CD4-positive, alpha-beta T cell treated with Interleukin-17A for 4 hours (primary cell): ENCODE measurements around the gene ZNF106.

Experiments
- DNase-seq: peaks from one replicate; pipeline ENCODE4 v3.0.0-alpha.2; 2020; ENCODE audit warnings: mixed read lengths

Gene ZNF106

DNA sequence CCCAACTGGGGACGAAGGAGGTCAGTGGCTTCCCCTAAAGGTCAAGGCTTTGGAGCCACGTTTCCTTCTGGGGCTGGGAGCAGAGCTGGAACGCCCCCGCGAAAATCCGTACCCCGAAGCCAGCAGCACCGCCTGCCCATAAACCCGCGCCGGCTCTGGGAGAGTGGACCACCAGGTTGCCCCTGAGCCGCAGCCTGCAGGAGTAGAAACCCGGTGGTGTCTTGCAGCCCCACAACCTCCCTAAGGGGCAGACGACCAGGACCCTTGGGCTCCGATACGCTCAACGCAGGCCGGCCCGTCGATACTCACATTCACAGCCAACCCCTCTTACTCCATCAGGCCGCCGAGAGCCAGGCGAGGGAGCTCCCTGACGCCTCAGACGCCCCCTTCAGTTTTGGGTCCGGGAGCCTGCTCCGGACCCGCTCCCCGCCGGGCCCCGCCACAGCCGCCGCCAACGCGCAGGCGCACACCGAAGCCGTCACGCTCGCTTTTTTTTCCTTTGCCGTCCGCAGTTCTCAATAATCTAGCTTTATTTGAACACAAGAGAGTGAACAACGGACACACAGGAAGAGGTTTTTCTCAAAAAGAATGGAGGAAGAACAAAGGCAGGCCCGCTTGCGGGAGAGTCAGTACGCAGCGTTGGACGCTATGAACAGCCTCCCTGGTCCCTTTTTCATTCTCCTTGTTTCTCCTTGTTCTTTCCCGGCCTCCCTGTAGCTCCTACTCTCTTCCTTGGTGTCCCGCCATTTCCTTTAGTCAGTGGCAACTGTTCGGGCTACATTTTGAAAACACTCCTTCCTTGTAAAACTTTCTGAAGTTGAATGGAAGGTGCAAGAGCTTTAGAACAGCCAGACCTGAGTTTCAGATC is at the start of gene ZNF106:
TSS of gene ZNF106 (minus strand) at position 471 of the 868 bp plus-strand sequence. CDS start 18,852 bp downstream, outside the sequence.
- DNase-seq = peak; percentile 88

DNA sequence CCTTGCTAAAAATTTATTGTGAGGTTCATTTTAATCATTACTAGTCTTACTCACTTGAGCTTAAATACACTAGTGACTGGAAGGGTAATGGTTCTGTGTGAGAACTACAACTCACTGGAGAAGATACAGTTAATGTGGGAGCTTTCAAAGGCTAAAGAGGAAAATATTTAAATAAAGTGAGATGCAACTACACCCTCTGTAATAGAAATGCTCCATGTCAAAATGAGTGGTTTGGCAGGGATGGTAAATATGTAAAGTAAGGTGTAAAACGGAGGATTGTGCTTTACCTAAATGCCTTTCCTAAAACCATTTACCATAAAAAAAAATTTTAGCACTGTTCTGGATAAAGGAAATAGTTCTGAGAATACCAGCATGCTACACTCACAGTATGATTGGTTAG is 42.3 kb upstream of the ZNF106 start:
- no peak for DNase-seq

DNA sequence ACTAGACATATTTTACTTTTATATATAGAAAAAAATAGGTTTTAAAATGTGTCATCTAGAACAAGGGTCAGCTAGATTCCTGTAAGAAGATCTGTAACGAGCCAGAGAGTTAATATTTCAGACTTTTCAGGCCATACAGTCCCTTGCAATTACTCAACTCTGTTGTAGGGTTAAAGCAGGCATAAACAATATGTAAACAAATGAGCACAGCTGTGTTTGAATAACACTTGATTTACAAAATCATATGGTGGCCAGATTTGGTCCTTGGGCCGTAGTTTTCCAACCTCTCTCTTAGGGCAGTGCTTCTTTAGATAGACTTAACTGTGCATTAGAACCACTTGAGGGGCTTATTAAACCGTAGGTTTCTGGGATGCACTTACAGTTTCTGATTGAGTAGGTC is 38.0 kb upstream of the ZNF106 start:
- no peak for DNase-seq

DNA sequence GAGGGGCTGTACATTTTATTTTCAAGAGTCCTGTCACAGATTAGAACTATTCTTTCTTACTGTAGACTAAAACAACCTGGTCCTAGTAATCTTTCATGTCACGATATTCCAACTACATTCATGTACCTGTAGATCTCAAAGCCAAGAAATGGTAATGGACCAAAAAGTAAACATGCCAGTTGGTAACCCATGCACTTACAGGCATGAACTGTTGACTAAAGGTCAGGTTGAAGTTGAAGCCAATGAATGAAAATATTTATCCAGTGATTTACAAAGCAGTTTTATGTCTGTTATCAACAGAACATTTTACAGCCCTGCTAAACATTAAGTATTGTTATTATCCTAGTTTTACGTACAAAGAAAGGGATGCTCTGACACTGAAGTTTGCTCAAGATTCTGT is 32.4 kb upstream of the ZNF106 start:
- no peak for DNase-seq

DNA sequence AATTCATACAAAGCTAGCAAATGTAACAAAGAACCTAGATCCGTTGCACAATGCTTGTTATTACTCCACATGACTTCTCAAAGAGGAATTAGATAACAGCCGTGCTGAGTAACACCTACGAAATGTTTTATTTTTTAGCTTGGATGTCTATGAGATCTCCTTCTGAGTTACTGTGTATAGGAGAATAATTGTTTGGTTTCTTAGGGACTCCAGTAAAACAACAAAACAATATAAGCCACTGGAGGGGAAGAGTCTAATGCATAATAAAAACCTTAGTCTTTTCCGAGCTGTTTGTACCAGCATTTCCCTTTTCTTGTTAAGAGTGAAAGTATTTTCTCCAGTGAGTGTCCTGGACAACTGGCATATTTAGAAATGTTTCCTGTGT is 20.1 kb upstream of the ZNF106 start:
- no peak for DNase-seq

DNA sequence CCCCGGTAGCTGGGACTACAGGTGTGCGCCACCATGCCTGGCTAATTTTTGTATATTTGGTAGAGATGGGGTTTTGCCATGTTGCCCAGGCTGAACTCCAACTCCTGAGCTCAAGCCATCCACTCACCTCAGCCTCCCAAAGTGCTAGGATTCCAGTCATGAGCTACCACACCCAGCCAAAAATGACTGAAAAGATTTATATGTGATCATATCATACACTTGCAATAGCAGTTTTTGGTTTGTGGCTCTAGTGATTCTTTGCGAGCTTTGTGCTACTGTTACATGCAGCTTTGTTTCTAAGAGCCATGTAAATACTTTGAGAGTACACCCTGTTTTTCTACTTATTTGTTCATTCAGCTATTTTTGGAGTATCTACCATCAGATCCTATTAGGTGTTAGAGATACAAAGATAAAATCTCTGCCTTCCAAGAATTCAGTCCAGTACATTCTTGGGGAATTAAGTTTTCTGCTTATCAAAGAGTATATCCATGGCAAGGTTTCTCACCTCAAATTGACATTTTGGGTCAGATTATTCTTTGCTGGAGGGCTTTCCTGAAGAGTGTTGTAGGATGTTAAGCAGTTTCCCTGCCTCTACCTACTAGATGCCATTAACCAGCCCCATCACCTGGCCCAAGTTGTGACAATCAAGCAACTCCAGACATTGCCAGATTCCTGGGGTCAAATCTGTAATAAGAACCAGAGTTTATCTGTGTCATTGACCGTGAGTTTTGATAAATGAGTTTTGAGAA is 19.5 kb upstream of the ZNF106 start:
- no peak for DNase-seq

DNA sequence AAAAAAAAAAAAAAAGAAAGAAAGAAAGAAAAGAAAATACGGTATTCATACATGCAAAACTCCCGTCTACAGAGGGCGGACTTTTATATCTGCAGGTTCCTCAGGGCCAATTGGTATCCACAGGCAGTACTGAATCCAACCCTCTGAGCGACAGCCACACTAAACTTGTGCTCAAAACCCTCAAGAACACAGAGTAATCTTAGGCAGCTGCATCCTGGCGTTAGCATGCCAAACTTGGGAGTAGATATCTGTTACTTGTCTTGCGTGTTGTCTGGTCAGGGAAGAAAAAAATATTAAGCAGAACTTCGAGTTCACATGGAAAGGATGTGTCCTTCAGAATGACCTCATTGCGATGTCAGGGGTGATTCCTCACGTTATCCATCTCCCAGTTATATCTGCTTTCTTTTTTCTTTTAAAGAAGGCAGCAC is 17.3 kb upstream of the ZNF106 start:
- DNase-seq = no peak

DNA sequence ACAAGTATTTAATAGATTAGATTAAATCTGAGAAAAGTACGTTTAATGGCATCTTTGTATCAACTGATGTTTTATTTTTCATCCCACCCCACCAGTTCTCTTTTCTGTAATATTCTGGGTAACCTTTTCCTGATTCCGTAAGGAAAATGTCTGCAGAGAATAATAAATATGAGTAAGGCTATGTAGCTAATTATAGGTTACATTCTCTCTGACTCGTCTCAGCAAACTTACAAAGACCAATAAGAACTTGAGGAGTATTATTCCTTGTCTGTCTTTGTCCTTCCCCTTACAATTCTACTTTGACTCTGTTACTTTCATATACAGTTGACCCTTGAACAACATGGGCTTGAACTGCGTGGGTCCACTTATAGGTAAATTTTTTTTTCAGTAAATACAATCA is 16.6 kb upstream of the ZNF106 start:
- DNase-seq = no peak

DNA sequence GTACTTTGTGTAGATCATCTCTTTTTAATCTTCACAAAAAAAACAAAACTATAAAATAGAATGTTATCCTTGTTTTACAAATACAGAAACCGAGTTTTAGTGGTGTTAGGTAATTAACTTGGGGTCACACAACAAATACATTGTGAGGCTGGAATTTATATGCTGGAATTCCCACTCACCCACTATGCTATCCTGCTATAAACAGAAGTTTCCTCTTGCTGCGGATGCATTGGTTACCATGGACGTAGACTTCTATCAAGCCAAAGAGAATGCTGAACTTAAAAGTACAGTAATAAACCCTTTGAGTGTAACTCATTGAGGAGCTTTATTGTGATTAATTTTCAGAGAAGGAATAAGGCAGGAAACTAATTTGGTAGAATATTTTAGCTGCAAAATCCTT is 13.7 kb upstream of the ZNF106 start:
- no peak for DNase-seq

DNA sequence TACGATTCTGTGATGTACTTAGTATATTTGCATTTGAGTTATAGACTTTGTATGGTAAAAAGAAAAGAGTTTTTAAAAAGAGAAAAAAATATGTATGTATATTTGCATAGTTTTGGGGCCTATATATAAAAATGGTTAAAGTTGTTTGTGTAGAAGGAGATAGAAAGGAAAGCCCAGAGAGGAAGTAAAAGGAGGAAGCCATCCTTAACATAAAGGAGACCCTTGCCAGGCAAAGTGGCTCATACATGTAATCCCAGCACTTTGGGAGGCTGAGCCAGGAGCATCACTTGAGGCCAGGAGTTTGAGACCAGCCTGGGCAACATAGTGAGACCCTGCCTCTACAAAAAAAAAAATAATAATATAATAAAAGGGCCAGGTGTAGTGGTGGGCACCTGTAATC is 12.9 kb upstream of the ZNF106 start:
- no peak for DNase-seq

DNA sequence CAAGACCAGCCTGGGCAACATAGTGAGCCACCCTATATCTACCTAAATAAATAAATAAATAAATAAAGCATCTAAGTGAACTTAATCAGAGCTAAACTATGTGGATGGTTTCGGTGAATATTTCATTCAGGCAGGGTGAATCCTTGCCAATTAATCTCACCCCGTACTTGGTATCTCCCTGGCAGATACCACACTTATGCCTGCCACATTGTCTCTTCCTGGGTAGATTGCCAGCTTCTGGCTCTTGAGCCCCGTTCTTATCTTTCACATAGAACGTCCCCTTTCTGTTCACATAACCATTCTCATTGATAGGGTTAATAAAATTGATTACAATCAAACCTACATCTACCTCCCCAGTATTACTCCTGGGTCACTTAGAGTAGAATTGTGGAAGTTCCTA is 11.5 kb upstream of the ZNF106 start:
- no peak for DNase-seq

DNA sequence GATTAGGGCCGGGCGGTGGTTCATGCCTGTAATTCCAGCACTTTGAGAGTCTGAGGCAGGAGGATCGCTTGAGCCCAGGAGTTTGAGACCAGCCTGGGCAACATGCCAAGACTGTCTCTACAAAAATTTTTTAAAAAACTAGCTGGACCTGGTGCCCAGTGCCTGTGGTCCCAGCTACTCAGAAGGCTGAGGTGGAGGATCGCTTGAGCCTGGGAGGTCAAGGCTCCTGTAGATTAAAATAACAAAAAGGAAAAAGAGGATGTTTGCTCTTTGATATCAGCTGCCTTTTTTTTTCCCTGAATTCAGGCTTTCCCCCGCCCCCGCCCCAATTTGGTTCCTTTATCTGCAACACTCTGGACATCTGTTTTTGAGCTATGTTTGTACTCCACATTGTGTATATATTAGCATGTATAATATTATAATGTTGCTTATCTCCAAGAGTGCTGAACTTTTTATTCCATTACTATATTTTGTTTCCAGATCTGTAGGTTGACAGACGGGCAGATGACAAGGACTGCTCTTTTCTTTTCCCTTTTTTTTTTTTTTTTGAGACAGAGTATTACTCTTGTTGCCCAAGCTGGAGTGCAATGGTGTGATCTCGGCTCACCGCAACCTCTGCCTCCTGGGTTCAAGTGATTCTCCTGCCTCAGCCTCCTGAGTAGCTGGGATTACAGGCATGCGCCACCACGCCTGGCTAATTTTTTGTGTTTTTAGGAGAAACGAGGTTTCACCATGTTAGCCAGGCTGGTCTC is 9.1 kb upstream of the ZNF106 start:
- no peak for DNase-seq

DNA sequence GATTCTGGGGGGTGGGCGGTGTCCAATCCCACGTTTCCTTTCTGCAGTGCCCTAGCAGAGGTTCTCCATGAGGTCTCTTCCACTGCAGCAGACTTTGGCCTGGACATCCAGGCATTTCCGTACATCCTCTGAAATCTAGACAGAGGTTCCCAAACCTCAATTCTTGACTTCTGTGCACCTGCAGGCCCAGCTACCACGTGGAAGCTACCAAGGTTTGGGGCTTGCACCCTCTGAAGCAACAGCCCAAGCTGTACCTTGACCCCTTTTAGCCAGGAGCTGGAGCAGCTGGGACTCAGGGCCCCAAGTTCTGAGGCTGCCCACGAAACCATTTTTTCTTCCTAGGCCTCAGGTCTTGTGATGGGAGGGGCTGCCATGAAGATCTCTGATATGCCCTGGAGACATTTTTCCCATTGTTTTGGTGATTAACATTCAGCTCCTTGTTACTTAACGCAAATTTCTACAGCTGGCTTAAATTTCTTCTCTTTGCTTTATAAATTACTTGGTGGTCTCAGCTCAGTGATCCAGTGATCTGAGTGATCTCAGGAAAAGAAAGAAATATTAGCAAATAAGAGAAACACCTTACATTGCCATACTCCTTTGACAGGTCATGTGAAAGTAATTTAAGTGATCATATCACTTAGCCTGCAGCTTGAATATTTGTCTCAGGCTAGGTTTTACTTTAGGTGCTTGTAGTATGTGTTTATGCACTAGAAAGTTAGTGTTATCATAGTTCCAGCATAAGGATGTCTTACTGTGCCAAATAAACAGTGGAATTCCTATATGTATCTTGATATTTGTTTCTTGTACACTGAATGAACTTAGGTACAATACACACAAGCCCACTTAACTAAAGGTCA is 7.5 kb upstream of the ZNF106 start:
- no peak for DNase-seq

DNA sequence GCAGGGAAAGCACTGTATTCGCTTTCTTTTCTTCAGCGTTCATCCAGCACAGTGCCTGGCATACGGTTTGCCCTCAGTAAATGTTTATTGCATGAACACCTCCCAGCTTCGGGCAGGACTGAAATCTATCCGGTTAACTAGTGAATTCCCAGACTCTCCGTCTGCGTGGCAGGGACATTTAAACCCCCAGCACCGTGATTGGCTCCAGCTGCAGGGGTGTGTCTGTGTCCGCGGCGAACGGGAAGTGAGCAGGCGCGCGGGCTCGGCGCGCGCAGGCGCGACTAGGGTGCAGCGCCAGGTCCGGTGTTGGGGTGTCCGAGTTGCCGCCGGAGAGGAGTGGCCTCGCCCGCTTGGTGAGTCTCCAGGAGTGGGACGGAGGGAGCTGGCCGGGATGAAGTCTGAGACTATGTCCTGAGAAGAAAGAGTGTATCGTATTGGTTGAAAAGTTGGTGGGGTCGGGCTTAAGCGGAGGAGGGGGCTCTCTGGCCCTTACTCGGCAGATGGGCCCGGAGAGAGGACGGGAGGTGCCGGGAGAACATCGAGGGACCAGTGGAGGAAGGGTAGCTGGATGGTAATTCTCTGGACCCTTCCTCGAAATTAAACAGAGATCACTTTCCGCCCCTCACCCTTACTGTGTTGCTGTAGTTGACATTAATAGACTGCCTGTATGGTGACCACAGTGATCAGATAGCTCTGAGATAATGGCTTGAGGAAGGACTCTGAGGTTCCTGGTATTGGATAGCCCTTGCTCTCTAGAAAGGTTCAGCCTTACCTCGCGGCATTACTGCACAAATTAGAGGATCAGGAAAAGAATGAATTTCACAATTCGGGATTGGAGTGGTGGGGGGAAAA is 4.6 kb upstream of the ZNF106 start, which contains the start of gene SNAP23:
TSS of gene SNAP23 (plus strand) at position 274 of the 852 bp plus-strand sequence. CDS start 16,213 bp downstream, outside the sequence.
- peak; percentile 82 for DNase-seq

DNA sequence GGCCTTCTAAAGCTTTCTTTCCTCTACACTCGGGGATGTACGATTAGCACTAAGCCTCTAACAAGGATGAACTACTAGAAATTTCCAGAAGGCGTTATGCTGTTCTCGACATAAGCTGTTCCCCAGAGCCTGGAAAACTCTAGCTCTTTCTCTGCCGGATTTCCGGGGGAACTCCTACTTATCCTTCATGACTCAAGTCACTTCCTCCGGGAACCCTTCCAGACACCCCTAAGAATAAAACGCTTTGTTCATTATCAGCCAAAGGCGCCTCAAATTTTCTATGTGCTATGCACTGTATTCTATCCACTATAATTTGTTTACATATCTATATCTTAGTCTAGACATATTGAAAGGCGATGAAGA is 4.0 kb upstream of the ZNF106 start:
- peak; percentile 13 for DNase-seq

DNA sequence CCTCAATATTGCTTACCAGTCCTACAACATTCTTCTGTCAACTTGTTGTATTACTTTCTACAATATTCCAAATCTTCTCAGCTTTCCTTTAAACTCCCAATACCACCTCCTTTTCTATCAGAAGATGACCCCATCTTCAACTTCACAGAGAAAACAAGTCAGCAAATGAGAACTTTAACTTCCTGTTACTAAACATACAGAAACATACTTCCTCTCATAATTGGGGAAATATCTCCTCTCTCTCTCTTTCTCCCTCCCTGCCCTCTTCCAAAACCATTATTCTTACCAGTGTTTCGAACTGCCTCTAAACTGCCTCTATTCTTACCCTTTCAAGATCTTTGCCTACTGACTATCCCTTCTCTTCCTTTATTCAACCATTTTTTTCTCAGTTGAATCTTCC is 2.7 kb upstream of the ZNF106 start:
- no peak for DNase-seq

DNA sequence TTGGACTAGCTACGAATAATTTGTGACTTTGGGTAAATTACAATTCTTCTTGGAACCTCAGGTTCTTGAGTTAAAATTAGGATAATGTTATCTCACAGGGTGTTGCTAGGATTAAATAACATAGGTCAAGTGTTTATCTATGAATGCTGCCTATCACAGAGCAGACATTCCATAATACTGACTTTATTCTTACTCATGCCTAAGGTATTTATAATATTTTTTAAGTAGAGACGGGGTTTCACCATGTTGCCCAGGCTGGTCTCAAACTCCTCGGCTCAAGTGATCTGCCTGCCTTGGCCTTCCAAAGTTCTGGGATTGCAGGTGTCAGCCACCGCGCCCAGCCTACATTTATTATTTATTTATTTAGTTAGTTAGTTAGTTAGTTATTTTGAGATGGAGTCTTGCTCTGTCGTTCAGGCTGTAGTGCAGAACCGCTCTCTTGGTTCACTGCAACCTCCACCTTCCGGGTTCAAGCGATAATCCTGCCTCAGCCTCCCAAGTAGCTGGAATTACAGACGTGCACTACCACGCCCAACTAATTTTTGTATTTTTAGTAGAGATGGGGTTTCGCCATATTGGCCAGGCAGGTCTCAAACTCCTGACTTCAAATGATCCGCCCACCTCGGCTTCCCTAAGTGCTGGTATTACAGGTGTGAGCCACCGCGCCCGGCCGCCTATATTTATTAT is 741 bp upstream of the ZNF106 start:
- no peak for DNase-seq

DNA sequence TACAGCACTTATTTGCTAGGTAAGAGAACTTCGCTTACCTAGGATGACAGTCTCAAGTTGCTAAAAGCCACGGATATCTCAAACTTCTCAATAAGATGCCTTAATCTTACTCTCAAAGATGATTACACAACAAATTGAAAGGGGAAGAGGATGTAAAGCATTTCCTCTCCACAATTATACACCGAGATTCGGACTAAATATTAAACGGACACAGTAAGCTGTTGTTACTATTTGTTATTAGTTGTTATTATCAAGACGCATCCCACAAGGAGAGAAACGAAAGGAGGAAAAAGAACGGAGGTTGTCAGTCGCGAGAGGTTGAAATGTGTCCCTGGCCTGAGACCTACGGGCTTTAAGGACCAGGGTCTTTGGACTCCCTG is 660 bp downstream of the ZNF106 start:
- DNase-seq = no peak

DNA sequence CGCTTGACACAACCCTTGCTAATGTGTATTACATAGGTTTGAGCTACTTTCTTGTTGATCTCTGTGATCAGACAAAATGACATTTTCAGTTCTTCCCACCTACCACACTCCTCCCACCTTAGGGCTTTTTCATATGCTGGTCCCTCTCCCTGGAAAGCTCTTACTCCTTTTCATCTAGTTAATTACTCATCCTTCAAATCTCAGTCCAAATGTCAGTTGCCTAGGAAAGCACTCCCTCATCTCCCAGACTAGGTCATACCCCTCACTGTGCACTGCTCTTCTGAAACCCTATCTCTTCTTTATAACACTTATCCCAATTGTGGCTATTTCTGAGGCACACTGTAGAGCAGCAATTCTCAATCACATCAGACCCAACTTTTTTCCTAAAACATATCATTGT is 7.3 kb downstream of the ZNF106 start:
- no peak for DNase-seq

DNA sequence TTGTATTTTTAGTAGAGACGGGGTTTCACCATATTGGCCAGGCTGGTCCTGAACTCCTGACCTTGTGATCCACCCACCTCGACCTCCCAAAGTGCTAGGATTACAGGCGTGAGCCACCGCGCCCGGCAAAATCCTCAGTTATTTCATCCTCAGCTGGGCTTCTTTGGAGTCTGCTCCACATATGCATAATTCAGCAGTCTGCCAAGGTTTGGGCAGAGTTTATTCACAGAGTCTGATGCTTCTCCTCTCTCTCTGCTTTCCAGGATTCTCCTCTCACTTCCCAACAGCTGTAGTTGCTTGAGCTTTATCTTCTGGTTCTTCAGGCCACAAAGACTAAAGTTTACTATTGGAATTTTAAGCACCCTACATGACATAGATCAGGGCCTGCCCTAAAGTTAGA is 8.2 kb downstream of the ZNF106 start:
- DNase-seq = no peak

DNA sequence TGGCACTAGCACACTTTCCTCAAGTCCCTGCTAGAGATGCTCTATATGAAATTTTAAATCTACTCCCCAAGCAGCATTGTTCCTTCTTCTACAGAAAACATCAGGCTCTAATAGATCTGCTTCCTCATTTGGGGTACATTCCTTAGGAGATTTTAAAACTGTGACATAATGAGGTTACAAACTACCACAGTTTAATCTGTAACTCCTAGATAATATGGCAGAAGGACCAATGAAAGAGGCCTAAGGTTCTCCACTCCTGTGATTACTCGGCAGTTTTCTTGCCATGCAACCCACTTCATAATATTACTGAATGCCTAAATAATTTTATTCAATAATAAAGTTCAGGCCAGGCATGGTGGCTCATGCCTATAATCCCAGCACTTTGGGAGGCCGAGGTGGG is 16.1 kb downstream of the ZNF106 start:
- no peak for DNase-seq
